GM19025 (cell line): ENCODE data around the gene HACD1.
"Not testable (repeated sequence)": the region's sequence is repeated elsewhere in the genome, so short reads cannot be mapped to it uniquely, and the experiment has no call there.

Experiments used
- ATAC-seq: cut with Tn5 transposase; IDR thresholded peaks from one replicate; pipeline ENCODE4 v1.9.1; 2021; ENCODE audit warnings: mild to moderate bottlenecking, low read depth, moderate library complexity; ENCODE audit not compliant: unreplicated experiment

Gene HACD1

GRCh38 chr10:17587321-17587720, 29.9 kb downstream of the HACD1 start:
- not testable (repeated sequence) for ATAC-seq

GRCh38 chr10:17586821-17587234, 30.3 kb downstream of the HACD1 start:
- peak; percentile 62 for ATAC-seq

- ATAC-seq, result peak; percentile 63
Measured at GRCh38 chr10:17585016-17585415, 32.2 kb downstream of the HACD1 start.

- ATAC-seq, result no peak
Measured at GRCh38 chr10:17580885-17581284, 36.3 kb downstream of the HACD1 start.

- no peak for ATAC-seq
Measured at GRCh38 chr10:17578603-17579002, 38.6 kb downstream of the HACD1 start.

GRCh38 chr10:17576768-17577167, 40.4 kb downstream of the HACD1 start:
- no peak for ATAC-seq

- ATAC-seq, result no peak
Measured at GRCh38 chr10:17564911-17565310, 52.3 kb downstream of the HACD1 start.

GRCh38 chr10:17563452-17563851, 53.7 kb downstream of the HACD1 start:
- ATAC-seq, result no peak

GRCh38 chr10:17562614-17563013, 54.6 kb downstream of the HACD1 start:
- ATAC-seq, result no peak

- no peak for ATAC-seq
Measured at GRCh38 chr10:17561111-17561510, 56.1 kb downstream of the HACD1 start.

GRCh38 chr10:17557459-17557858, 59.7 kb downstream of the HACD1 start:
- no peak for ATAC-seq

- no peak for ATAC-seq
Measured at GRCh38 chr10:17548770-17549169, 68.4 kb downstream of the HACD1 start.

- no peak for ATAC-seq
Measured at GRCh38 chr10:17548162-17548561, 69.0 kb downstream of the HACD1 start.

GRCh38 chr10:17547060-17547459, 70.1 kb downstream of the HACD1 start:
- no peak for ATAC-seq

GRCh38 chr10:17544465-17544864, 72.7 kb downstream of the HACD1 start:
- ATAC-seq, result no peak
